ENCODE results near the gene GJA1. TPM values are rescaled to one million over a fixed set of nuclear protein-coding genes. Genes with fewer than 3 reads are reported as not detected.

GJA1 gene
- total RNA-seq, 1 experiment from 2014 or later, result 120 TPM

DNA sequence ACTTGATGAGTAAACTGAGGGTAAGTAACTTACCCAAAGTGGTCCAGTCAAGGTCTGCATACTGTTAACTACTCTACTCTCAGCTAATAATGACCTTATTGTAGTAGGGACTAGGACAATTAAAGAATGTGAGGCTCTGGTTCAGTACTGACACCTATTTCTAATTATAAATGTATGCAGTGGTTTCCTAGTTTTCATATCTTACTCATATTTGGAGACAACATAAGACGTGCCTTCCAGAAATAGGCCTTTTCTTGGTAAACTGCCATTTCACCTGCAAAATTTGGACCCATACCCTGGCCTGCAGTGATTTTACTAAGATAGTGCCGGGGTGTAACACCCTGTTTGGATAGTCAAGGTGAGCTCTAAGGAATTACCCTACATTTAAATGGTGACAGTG lies 24.7 kb downstream of the GJA1 start:
- no peak overlapping the region for H3K27ac ChIP-seq (ENCODE audit: low read depth, low read length, poor library complexity, severe bottlenecking)
- POLR2A ChIA-PET (ENCODE audit: low non-redundant PET), result no interaction called here
- no peaks in the 10 kb centered on the region for H3K27me3 ChIP-seq (replicated peaks; ENCODE audit: insufficient read depth, low read depth, low read length, poor library complexity)
- CTCF ChIA-PET, result no interaction called here
- no peak for DNase-seq (ENCODE audit: low spot score)
- H3K9me3 ChIP-seq (ENCODE audit: low read depth, low read length, poor library complexity, severe bottlenecking), result no peaks in the 10 kb centered on the region
- intact Hi-C loops (cut with micrococcal nuclease; ENCODE audit: unreplicated experiment), result no loop called here
- H3K36me3 ChIP-seq (ENCODE audit: insufficient read depth, low read length, poor library complexity, severe bottlenecking), result no peaks in the 10 kb centered on the region
- no TSS peak for BruUV-seq (replicated peaks)
- no peak overlapping the region for H3K4me3 ChIP-seq (ENCODE audit: low read depth, low read length, poor library complexity, severe bottlenecking)
- TF ChIP-seq, protein P1, sequence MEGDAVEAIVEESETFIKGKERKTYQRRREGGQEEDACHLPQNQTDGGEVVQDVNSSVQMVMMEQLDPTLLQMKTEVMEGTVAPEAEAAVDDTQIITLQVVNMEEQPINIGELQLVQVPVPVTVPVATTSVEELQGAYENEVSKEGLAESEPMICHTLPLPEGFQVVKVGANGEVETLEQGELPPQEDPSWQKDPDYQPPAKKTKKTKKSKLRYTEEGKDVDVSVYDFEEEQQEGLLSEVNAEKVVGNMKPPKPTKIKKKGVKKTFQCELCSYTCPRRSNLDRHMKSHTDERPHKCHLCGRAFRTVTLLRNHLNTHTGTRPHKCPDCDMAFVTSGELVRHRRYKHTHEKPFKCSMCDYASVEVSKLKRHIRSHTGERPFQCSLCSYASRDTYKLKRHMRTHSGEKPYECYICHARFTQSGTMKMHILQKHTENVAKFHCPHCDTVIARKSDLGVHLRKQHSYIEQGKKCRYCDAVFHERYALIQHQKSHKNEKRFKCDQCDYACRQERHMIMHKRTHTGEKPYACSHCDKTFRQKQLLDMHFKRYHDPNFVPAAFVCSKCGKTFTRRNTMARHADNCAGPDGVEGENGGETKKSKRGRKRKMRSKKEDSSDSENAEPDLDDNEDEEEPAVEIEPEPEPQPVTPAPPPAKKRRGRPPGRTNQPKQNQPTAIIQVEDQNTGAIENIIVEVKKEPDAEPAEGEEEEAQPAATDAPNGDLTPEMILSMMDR (conservative IDR thresholded peaks at IDR 0.05; ENCODE audit: low read depth, low read length), result no peak
- no peak for TF ChIP-seq EZH2 (IDR thresholded peaks at IDR 0.05; ENCODE audit: borderline replicate concordance, low read depth, low read length, poor library complexity, severe bottlenecking)
- H3K4me1 ChIP-seq (ENCODE audit: insufficient read depth, low read length, poor library complexity, severe bottlenecking), result no peaks in the 10 kb centered on the region

DNA sequence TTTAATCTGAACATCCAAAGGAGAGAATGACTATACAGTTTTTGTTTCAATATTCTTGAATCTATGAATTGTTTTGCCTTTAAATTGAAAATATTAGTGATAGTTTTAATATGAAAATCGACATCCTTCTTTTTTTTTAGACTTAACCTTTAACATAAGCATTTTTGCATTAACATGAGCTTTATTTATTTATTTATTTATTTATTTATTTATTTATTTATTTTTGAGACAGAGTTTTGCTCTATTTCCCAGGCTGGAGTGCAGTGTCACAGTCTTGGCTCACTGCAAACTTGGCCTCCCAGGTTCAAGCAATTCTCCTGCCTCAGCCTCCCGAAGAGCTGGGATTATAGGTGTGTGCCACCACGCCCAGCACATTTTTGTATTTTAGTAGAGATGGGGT lies 27.6 kb downstream of the GJA1 start:
- H3K27ac ChIP-seq (ENCODE audit: low read depth, low read length, poor library complexity, severe bottlenecking), result no peak overlapping the region
- POLR2A ChIA-PET (ENCODE audit: low non-redundant PET), result no interaction called here
- intact Hi-C loops (cut with micrococcal nuclease; ENCODE audit: unreplicated experiment), result no loop called here
- H3K27me3 ChIP-seq (replicated peaks; ENCODE audit: insufficient read depth, low read depth, low read length, poor library complexity), result no peaks in the 10 kb centered on the region
- DNase-seq (ENCODE audit: low spot score), result no peak
- no peak overlapping the region for H3K4me3 ChIP-seq (ENCODE audit: low read depth, low read length, poor library complexity, severe bottlenecking)
- no peak for TF ChIP-seq EZH2 (IDR thresholded peaks at IDR 0.05; ENCODE audit: borderline replicate concordance, low read depth, low read length, poor library complexity, severe bottlenecking)
- TF ChIP-seq, protein P1 (conservative IDR thresholded peaks at IDR 0.05; ENCODE audit: low read depth, low read length), result no peak
- H3K9me3 ChIP-seq (ENCODE audit: low read depth, low read length, poor library complexity, severe bottlenecking), result no peaks in the 10 kb centered on the region
- no peaks in the 10 kb centered on the region for H3K36me3 ChIP-seq (ENCODE audit: insufficient read depth, low read length, poor library complexity, severe bottlenecking)
- BruUV-seq (replicated peaks), result no TSS peak
- CTCF ChIA-PET, result no interaction called here
- H3K4me1 ChIP-seq (ENCODE audit: insufficient read depth, low read length, poor library complexity, severe bottlenecking), result no peaks in the 10 kb centered on the region

DNA sequence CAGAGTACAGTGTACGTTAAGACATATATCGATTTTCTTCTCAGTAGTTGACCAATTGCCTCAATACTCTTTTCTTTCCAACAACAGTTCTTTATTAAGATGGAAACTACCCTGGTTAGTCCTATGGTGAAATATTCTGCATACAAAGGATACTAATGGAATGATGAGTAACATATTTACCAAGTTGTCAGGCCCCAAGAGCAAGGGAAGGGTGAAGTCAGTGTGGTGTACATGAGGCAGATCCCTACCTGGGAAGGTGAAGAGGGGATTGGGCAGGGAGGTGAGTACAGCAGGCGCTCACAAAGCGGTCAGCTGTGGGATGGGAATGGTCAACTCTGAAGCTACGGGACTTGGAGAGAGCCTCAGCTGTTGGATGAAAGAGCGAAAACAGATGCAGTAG lies 29.7 kb downstream of the GJA1 start:
- Histone ChIP-seq H3K4me1 (ENCODE audit: insufficient read depth, low read length, poor library complexity, severe bottlenecking) (no peaks in the 10 kb centered on the region), H3K4me3 (ENCODE audit: low read depth, low read length, poor library complexity, severe bottlenecking) (no peak overlapping the region), H3K27ac (ENCODE audit: low read depth, low read length, poor library complexity, severe bottlenecking) (no peak overlapping the region), H3K27me3 (replicated peaks; ENCODE audit: insufficient read depth, low read depth, low read length, poor library complexity) (no peaks in the 10 kb centered on the region), H3K9me3 (ENCODE audit: low read depth, low read length, poor library complexity, severe bottlenecking) (no peaks in the 10 kb centered on the region), H3K36me3 (ENCODE audit: insufficient read depth, low read length, poor library complexity, severe bottlenecking) (no peaks in the 10 kb centered on the region)
- no TSS peak for BruUV-seq (replicated peaks)
- ChIA-PET POLR2A (ENCODE audit: low non-redundant PET) (no interaction called here), CTCF (no interaction called here)
- TF ChIP-seq EZH2 (IDR thresholded peaks at IDR 0.05; ENCODE audit: borderline replicate concordance, low read depth, low read length, poor library complexity, severe bottlenecking), result no peak
- TF ChIP-seq, protein P1 (conservative IDR thresholded peaks at IDR 0.05; ENCODE audit: low read depth, low read length), result no peak
- DNase-seq (ENCODE audit: low spot score), result no peak
- intact Hi-C loops (cut with micrococcal nuclease; ENCODE audit: unreplicated experiment), result no loop called here
